Stimulated activated CD4-positive, alpha-beta T cell treated with anti-CD3 and anti-CD28 coated beads, Interleukin-15, amount 100 ng/mL, for 1 hour (primary cell): ENCODE data around the gene C1orf159.

ENCODE experiments used
- DNase-seq, 2 donors: peaks; one replicate each; pipeline ENCODE4 v3.0.0-alpha.2; 2020; ENCODE audit warnings: low read depth in 1 of 2, low spot score in 1 of 2

C1orf159 gene

GRCh38 chr1:1040004-1040991 is 75.6 kb downstream of the C1orf159 start:
- DNase-seq: peak; percentile 62

GRCh38 chr1:1039145-1039910 is 76.6 kb downstream of the C1orf159 start:
- DNase-seq: no peak

- DNase-seq: no peak
Measured at GRCh38 chr1:1038694-1039093, 77.2 kb downstream of the C1orf159 start.

- DNase-seq: no peak
Measured at GRCh38 chr1:1037366-1038327, 78.2 kb downstream of the C1orf159 start.

- no peak for DNase-seq
Measured at GRCh38 chr1:1035291-1035943, 80.5 kb downstream of the C1orf159 start.

- no peak for DNase-seq
Measured at GRCh38 chr1:1034439-1034781, 81.5 kb downstream of the C1orf159 start.

- DNase-seq: no peak
Measured at GRCh38 chr1:1033731-1034438, 82.0 kb downstream of the C1orf159 start.

GRCh38 chr1:1033009-1033587 is 82.8 kb downstream of the C1orf159 start:
- peak; percentile 66 to 87 for DNase-seq

GRCh38 chr1:1032424-1032823 is 83.5 kb downstream of the C1orf159 start:
- DNase-seq: no peak
